ENCODE measurements around the gene DOHH. TPM values are rescaled to one million over a fixed set of nuclear protein-coding genes. Genes with fewer than 3 reads are reported as not detected.

DOHH gene
- polyA plus RNA-seq, 1 donor (not counting 4 experiments of a cell fraction or from before 2014, with no cell fraction given), result 4.2 TPM

DNA sequence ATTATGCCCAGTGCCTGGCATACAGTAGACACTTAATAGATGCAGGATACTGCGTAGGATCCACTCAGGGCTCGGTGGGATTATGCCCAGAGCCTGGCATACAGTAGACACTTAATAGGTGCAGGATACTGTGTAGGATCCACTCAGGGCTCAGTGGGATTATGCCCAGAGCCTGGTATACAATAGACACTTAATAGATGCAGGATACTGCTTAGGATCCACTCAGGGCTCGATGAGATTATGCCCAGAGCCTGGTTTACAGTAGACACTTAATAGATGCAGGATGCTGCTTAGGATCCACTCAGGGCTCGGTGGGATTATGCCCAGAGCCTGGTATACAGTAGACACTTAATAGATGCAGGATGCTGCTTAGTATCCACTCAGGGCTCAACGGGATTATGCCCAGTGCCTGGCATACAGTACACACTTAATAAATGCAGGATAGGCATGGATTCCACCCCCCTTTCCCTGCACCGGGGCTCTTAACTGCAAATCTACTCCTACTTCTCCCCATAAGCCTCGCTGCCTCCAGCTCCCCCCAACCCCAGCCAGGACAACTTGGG is 45.0 kb downstream of the DOHH start:
- FAIRE-seq (no peak), DNase-seq (ENCODE audit: low read depth, low spot score) (no peak)
- Histone ChIP-seq H3K4me2 (ENCODE audit: control insufficient read depth, extremely low read depth, insufficient read depth, low read depth, low read length) (no peak overlapping the region), H2AFZ (ENCODE audit: control insufficient read depth, low read length) (no peak overlapping the region), H3K4me3 (ENCODE audit: control insufficient read depth in 2 of 3, extremely low read depth in 1 of 3, insufficient read depth in 2 of 3, low read depth in 1 of 3, low read length in 3 of 3) (no peak overlapping the region), H3K36me3 (ENCODE audit: control insufficient read depth in 2 of 2, extremely low read depth in 1 of 2, insufficient read depth in 2 of 2, low read length in 2 of 2) (peaks cover 18 to 36% of the 10 kb centered on the region in 2 experiments), H3K9ac (ENCODE audit: control insufficient read depth, extremely low read depth, insufficient read depth, low read length) (no peak overlapping the region), H3K27me3 (ENCODE audit: control insufficient read depth, extremely low read depth, insufficient read depth, low read length) (no peaks in the 10 kb centered on the region), H3K4me1 (ENCODE audit: control insufficient read depth, extremely low read depth, insufficient read depth, low read length) (peaks cover 9% of the 10 kb centered on the region), H3K9me1 (ENCODE audit: control insufficient read depth, extremely low read depth, insufficient read depth, low read length) (no peaks in the 10 kb centered on the region), H3K9me3 (ENCODE audit: control insufficient read depth, low read depth, low read length) (no peaks in the 10 kb centered on the region), H3K27ac (ENCODE audit: control insufficient read depth, insufficient read depth, low read length) (no peak overlapping the region), H3K79me2 (ENCODE audit: control insufficient read depth, insufficient read depth, low read length) (peaks cover 5% of the 10 kb centered on the region), H4K20me1 (ENCODE audit: control insufficient read depth, extremely low read depth, insufficient read depth, low read length) (no peaks in the 10 kb centered on the region)
- dilution Hi-C loops (cut with MboI; ENCODE audit: extremely low pct_ligation_motif_present, low sequenced_read_pairs), result no loop called here
- TF ChIP-seq, protein P1, sequence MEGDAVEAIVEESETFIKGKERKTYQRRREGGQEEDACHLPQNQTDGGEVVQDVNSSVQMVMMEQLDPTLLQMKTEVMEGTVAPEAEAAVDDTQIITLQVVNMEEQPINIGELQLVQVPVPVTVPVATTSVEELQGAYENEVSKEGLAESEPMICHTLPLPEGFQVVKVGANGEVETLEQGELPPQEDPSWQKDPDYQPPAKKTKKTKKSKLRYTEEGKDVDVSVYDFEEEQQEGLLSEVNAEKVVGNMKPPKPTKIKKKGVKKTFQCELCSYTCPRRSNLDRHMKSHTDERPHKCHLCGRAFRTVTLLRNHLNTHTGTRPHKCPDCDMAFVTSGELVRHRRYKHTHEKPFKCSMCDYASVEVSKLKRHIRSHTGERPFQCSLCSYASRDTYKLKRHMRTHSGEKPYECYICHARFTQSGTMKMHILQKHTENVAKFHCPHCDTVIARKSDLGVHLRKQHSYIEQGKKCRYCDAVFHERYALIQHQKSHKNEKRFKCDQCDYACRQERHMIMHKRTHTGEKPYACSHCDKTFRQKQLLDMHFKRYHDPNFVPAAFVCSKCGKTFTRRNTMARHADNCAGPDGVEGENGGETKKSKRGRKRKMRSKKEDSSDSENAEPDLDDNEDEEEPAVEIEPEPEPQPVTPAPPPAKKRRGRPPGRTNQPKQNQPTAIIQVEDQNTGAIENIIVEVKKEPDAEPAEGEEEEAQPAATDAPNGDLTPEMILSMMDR (optimal IDR thresholded peaks at IDR 0.05 in 1 of 3, IDR thresholded peaks at IDR 0.05 in 1 of 3, conservative IDR thresholded peaks at IDR 0.05 in 1 of 3; ENCODE audit: extremely low read depth in 1 of 3, insufficient read depth in 2 of 3, low read length in 3 of 3), result no peak
- no peak for TF ChIP-seq EZH2 (IDR thresholded peaks at IDR 0.05; ENCODE audit: low read length)

DNA sequence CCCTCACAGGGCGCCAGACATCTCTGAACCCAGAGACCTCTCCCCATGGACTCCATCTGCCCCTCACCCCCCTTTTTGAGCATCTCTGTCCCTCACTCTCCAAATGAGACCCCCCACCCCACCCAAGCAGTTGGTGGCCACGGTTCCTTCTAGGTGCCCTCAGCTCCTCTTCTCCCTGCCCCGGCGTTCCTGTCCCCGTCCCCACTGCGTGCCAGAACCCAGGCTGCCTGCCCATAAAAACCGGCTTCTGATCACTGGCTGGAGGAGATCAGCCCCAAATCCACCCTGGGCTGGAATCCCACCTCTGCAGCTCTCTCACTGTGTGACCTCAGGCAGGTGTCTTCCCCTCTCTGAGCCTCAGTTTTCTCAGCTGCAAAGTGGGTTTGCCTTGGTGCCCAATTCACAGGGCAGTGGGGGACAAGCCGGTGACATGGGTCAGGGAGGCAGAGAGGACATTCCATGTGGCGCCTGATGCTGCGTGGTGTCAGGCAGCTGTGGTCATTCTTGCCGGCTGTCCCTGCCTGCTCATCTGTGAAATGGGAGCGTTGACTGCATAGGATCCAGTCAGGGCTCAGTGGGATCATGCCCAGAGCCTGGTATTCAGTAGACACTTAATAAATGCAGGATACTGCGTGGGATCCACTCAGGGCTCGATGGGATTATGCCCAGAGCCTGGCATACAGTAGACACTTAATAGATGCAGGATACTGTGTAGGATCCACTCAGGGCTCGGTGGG is 45.6 kb downstream of the DOHH start:
- no peak for FAIRE-seq
- H3K27me3 ChIP-seq (ENCODE audit: control insufficient read depth, extremely low read depth, insufficient read depth, low read length), result no peaks in the 10 kb centered on the region
- H3K4me1 ChIP-seq (ENCODE audit: control insufficient read depth, extremely low read depth, insufficient read depth, low read length), result peaks cover 9% of the 10 kb centered on the region
- H3K36me3 ChIP-seq (ENCODE audit: control insufficient read depth in 2 of 2, extremely low read depth in 1 of 2, insufficient read depth in 2 of 2, low read length in 2 of 2), result peaks cover 18 to 31% of the 10 kb centered on the region in 2 experiments
- no peak overlapping the region for H3K9ac ChIP-seq (ENCODE audit: control insufficient read depth, extremely low read depth, insufficient read depth, low read length)
- H3K27ac ChIP-seq (ENCODE audit: control insufficient read depth, insufficient read depth, low read length), result no peak overlapping the region
- H3K9me3 ChIP-seq (ENCODE audit: control insufficient read depth, low read depth, low read length), result no peaks in the 10 kb centered on the region
- DNase-seq (ENCODE audit: low read depth, low spot score), result no peak
- H3K9me1 ChIP-seq (ENCODE audit: control insufficient read depth, extremely low read depth, insufficient read depth, low read length), result no peaks in the 10 kb centered on the region
- TF ChIP-seq, protein P1 (optimal IDR thresholded peaks at IDR 0.05 in 1 of 3, IDR thresholded peaks at IDR 0.05 in 1 of 3, conservative IDR thresholded peaks at IDR 0.05 in 1 of 3; ENCODE audit: extremely low read depth in 1 of 3, insufficient read depth in 2 of 3, low read length in 3 of 3), result no peak
- TF ChIP-seq EZH2 (IDR thresholded peaks at IDR 0.05; ENCODE audit: low read length), result no peak
- H4K20me1 ChIP-seq (ENCODE audit: control insufficient read depth, extremely low read depth, insufficient read depth, low read length), result no peaks in the 10 kb centered on the region
- H3K79me2 ChIP-seq (ENCODE audit: control insufficient read depth, insufficient read depth, low read length), result peaks cover 5% of the 10 kb centered on the region
- H3K4me2 ChIP-seq (ENCODE audit: control insufficient read depth, extremely low read depth, insufficient read depth, low read depth, low read length), result no peak overlapping the region
- dilution Hi-C loops (cut with MboI; ENCODE audit: extremely low pct_ligation_motif_present, low sequenced_read_pairs), result no loop called here
- H2AFZ ChIP-seq (ENCODE audit: control insufficient read depth, low read length), result no peak overlapping the region
- H3K4me3 ChIP-seq (ENCODE audit: control insufficient read depth in 2 of 3, extremely low read depth in 1 of 3, insufficient read depth in 2 of 3, low read depth in 1 of 3, low read length in 3 of 3), result no peak overlapping the region

All from keratinocyte (primary cell).